ENCODE data around the gene SEMA3F.

- TF ChIP-seq POLR2AphosphoS5 (IDR thresholded peaks at IDR 0.05; ENCODE audit: low read depth, low read length) (no peak), POLR2A (IDR thresholded peaks at IDR 0.05; ENCODE audit: low read depth, low read length) (no peak)
Observed at GRCh38 chr3:50125541-50126286, 29.4 kb upstream of the SEMA3F start.

Measured in GM12891 (cell line).